ENCODE measurements around the gene NCOA4.
"Not testable (repeated sequence)": the region's sequence is repeated elsewhere in the genome, so short reads cannot be mapped to it uniquely, and the experiment has no call there.

The NCOA4 gene

GRCh38 chr10:46019177-46019528 is 11.3 kb downstream of the NCOA4 start:
- no peak for DNase-seq

- no peak for DNase-seq
Observed at GRCh38 chr10:46018453-46019176, 11.8 kb downstream of the NCOA4 start.

DNA sequence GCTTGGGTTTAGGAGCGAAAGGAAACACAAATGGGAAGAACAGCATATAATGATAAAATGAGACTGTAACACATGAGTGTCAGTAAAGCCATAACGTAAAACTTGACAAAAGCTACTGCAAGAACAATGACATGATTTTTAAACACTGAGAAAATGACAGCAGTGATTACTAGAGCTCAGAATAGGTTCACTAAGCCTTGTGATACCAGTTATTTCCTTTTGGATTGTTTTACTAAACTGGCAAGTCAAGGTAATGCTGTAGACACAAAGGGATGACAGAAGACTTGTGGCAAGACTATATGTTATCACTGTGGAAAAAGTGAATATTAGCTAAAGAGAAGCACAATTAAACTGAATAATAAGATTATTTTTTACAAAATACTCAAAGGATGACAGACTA is 12.7 kb downstream of the NCOA4 start:
- DNase-seq = no peak

GRCh38 chr10:46016811-46017210 is 13.6 kb downstream of the NCOA4 start:
- DNase-seq = no peak

DNA sequence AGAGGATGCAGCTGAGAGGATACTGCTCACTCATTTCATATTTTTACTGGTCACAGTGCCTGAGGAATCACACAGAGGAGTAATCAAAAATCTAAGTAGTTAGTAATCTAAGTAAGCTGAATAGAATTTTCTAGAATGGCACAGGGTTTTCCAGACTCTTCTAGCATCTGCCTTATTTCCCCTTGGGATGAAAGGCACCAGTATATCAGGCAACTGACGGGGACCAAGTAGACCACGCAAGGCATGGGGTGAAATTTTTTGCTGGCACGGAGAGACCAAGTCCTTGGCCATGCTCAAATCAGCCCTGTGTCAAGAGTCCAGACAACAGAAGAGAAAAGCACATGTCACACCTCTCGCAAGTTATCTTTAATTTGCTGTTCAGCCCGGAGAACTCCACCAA is 14.2 kb downstream of the NCOA4 start:
- DNase-seq = no peak

GRCh38 chr10:46014683-46015405 is 15.6 kb downstream of the NCOA4 start:
- DNase-seq = no peak

GRCh38 chr10:46014206-46014605 is 16.2 kb downstream of the NCOA4 start:
- DNase-seq = no peak

GRCh38 chr10:46012746-46013145 is 17.7 kb downstream of the NCOA4 start:
- DNase-seq = no peak

DNA sequence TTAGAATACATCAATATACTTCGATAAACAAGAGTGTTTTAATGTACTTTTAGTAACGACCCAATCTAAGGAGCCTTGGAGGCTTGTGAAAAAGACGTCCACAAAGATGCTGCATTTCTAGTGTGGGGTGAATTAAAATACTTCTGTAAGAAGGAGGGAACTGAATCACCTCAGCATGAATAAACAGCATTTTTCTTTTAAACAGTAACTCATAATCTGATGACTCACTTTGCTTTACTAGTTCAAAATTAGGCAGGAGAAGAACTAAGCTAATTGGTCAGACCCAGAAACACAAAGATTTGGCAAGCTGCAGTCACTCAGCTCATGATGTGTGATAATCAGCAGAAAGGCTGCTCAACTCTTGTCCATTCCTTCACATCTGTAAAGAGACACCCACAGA is 24.2 kb downstream of the NCOA4 start:
- DNase-seq = no peak

DNA sequence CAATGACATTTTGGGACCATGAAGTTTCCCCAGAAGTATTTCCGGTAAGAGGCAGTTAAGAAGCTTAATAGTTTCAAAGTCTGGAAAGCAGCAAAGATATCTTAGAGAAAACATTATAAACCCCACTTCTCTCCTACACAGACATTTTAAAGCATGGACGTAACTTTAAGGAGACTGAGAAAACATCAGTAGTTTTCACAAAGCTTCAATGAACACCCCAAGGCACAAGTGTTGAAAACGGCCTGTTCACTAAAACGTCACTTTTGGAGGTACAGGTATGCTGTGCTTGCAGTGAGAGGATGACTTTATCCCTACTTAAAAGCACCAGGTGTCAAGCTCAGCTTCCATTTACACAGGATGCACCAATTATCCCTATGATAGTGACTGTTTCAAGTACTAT is 25.0 kb downstream of the NCOA4 start:
- no peak for DNase-seq

- DNase-seq = no peak
Observed at GRCh38 chr10:46004963-46005362, 25.5 kb downstream of the NCOA4 start.

DNA sequence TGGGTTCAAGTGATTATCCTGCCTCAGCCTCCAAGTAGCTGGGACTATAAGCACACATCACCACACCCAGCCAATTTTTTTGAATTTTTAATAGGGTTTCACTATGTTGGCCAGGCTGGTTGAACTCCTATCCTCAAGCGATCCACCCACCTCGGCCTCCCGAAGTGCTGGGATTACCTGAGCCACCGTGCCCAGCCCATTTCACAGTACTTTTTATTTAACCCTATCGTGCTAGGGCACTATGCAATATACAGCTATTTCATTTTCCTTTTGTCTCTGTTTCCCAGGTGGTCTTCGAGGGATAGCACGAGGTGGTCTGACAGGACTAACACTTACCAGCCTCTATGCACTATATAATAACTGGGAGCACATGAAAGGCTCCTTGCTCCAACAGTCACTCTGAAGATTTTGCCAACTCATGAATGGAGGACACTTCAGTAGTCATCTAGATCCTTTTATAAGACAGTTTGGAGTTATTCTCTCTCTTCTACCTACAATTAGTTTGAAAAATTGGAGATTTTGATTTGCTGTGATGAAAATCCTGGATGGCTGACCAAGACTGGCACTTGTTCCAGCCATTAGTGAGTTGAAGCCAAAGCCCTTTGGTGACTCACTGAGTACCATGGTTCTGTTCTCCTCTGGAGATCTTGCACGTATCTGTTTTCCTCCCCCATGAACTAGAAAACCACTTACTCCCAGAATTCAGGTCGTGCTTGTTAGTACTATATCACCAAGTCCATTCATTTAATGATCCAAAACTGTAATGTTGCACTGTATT is 27.3 kb downstream of the NCOA4 start:
- DNase-seq = no peak

GRCh38 chr10:46002189-46002687 is 28.2 kb downstream of the NCOA4 start:
- not testable (repeated sequence) for DNase-seq

DNA sequence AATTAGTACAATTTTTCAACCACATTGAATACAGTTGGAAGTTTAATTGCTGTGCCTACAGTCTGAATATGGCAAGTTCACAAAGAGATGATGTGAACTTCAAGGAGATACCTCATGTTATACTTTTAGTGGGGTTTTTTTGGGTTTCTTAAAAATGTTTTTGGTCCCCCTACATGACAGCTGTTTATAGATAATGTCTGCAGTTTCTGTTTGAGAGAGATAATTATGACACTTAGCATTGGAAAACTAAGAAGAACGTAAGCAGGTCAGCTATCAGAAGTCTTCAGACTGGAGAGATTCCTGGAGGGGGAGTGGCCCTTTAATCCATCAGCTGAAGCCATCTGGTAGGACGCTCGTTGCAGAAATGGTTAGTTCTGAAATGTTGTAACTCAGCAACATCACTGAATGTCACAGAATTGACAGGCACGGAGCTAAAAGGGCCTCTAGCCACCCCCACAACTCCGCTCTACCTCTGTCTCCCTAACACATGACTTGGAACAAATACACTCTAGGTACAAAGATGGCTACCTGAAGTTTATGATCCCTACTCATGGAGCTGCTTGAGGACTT is 29.2 kb downstream of the NCOA4 start:
- no peak for DNase-seq

DNA sequence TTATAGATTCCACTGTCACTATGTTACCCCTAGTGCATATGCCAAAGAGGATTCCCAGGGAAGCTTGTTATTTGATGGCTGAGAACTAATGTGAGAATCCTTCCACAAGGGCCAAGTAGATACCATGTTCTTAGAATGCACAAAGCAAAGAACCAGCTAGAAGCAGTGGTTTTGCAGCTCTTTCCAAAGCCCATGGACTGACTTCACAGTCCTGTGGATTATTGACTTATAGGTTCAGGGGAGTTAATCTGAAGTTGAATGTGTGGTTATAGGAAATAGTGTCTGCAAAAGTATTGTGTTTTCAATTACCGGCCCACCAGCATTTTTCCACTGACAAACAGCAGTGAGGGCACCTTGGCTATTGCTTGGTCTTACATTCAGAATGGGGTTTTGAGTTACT is 29.9 kb downstream of the NCOA4 start:
- DNase-seq = no peak

DNA sequence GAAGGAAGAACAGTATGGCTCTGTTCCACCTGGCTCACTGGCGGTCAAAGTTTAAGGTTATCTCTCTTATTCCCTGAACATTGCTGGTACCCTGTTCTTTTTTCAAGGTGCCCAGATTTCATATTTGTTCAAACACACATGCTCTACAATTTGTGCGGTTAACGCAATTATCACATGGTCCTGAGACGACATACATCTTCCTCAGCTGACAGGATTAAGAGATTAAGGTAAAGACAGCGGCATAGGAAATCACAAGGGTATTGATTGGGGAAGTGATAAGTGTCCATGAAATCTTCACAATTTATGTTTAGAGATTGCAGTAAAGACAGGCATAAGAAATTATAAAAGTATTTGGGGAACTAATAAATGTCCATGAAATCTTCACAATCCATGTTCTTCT is 30.5 kb downstream of the NCOA4 start:
- DNase-seq = not testable (repeated sequence)

- DNase-seq = no peak
Observed at GRCh38 chr10:45997994-45998763, 32.2 kb downstream of the NCOA4 start.

DNA sequence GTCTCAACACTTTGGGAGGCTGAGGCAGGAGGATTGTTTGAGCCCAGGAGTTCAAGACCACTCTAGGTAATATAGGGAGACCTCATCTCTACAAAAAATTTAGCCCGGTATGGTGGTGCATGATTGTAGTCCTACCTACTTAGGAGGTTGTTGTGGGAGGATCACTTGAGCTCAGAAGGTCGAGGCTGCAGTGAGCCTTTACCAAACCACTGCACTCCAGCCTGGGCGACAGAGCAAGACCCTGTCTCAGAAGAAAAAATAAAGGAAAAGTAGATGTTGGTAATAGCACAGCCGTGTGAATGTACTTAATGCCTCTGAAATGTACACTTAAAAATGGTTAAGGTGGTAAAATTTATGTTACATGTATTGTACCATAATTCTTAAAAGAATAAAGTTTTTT is 32.9 kb downstream of the NCOA4 start:
- no peak for DNase-seq

GRCh38 chr10:45985590-45985989 is 44.8 kb downstream of the NCOA4 start:
- not testable (repeated sequence) for DNase-seq

- not testable (repeated sequence) for DNase-seq
Observed at GRCh38 chr10:45984473-45984872, 46.0 kb downstream of the NCOA4 start.

DNA sequence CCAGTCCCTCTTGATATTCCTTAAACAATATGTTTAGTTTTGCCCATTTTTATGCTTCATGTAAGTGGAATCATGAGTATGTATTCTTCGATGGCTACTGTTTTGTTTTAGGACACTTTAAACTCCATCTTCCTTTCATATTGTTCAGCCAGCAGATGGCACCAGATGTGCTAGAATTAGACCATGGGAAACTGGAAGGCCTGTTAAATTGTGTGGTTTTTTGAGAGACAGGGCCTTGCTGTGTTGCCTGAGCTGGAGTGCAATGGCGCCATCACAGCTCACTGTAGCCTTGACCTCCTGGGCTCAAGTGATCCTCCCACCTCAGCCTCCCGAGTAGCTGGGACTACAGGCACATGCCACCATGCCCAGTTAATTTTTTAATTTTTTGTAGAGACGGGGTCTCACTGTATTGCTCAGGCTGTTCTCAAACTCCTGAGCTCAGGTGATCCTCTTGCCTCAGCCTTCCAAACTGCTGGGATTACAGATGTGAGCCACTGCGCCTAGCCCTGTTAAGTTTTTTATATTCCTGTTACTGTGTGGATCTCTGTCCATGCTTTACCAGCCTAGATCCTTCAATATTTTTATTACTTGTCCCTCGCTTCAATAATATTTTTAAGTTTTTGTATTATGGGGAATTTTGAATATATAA is 46.8 kb downstream of the NCOA4 start:
- DNase-seq = peak; percentile 35

DNA sequence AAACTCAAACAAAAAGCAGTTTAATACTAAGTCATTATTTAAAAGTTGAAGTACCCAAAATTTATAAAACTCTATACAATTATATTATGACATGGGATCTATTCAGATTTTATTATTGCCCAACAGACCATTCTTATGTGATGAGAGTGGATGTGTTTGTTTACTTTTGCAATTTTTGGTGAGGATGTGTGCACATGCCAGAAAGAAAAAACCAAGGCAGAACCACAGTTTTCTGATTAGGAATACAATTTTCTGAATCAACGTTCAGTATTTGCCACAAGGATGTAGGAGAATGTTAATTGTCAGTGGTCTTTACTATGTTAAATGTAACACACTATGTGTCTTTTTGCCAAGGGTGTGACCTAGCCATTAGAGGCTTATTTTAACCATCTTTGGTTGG is 49.1 kb downstream of the NCOA4 start:
- not testable (repeated sequence) for DNase-seq

Data from KG1 (cell line).